ENCODE data around the gene RBM20.

The RBM20 gene

GRCh38 chr10:110876000-110876399 is 231.9 kb downstream of the RBM20 start:
- H3K4me3 ChIP-seq (ENCODE audit: low read depth, low read length) = no peak overlapping the region
- no peak for TF ChIP-seq CTCF (IDR thresholded peaks at IDR 0.05; ENCODE audit: low read depth, low read length)
- peaks cover 11% of the 10 kb centered on the region for H3K36me3 ChIP-seq
- no peak overlapping the region for H3K27ac ChIP-seq
- H3K9me3 ChIP-seq (ENCODE audit: severe bottlenecking) = no peaks in the 10 kb centered on the region
- H3K27me3 ChIP-seq (ENCODE audit: insufficient read depth, low read depth, severe bottlenecking) = no peaks in the 10 kb centered on the region
- DNase-seq = no peak

GRCh38 chr10:110876788-110877187 is 232.7 kb downstream of the RBM20 start:
- H3K36me3 ChIP-seq = peaks cover 18% of the 10 kb centered on the region
- H3K4me3 ChIP-seq (ENCODE audit: low read depth, low read length) = no peak overlapping the region
- H3K27ac ChIP-seq = no peak overlapping the region
- no peak for TF ChIP-seq CTCF (IDR thresholded peaks at IDR 0.05; ENCODE audit: low read depth, low read length)
- no peaks in the 10 kb centered on the region for H3K9me3 ChIP-seq (ENCODE audit: severe bottlenecking)
- no peaks in the 10 kb centered on the region for H3K27me3 ChIP-seq (ENCODE audit: insufficient read depth, low read depth, severe bottlenecking)
- DNase-seq = no peak

GRCh38 chr10:110880012-110880411 is 235.9 kb downstream of the RBM20 start:
- Histone ChIP-seq H3K27me3 (ENCODE audit: insufficient read depth, low read depth, severe bottlenecking) (no peaks in the 10 kb centered on the region), H3K27ac (no peak overlapping the region), H3K4me3 (ENCODE audit: low read depth, low read length) (no peak overlapping the region), H3K9me3 (ENCODE audit: severe bottlenecking) (no peaks in the 10 kb centered on the region), H3K36me3 (peaks cover 36% of the 10 kb centered on the region)
- no peak for DNase-seq
- TF ChIP-seq CTCF (IDR thresholded peaks at IDR 0.05; ENCODE audit: low read depth, low read length) = no peak

GRCh38 chr10:110881247-110881646 is 237.1 kb downstream of the RBM20 start:
- no peak overlapping the region for H3K27ac ChIP-seq
- H3K4me3 ChIP-seq (ENCODE audit: low read depth, low read length) = no peak overlapping the region
- H3K9me3 ChIP-seq (ENCODE audit: severe bottlenecking) = no peaks in the 10 kb centered on the region
- no peak for DNase-seq
- H3K27me3 ChIP-seq (ENCODE audit: insufficient read depth, low read depth, severe bottlenecking) = no peaks in the 10 kb centered on the region
- TF ChIP-seq CTCF (IDR thresholded peaks at IDR 0.05; ENCODE audit: low read depth, low read length) = no peak
- peaks cover 38% of the 10 kb centered on the region for H3K36me3 ChIP-seq

GRCh38 chr10:110881905-110882304 is 237.8 kb downstream of the RBM20 start:
- Histone ChIP-seq H3K36me3 (peaks cover 39% of the 10 kb centered on the region), H3K27ac (no peak overlapping the region), H3K27me3 (ENCODE audit: insufficient read depth, low read depth, severe bottlenecking) (no peaks in the 10 kb centered on the region), H3K9me3 (ENCODE audit: severe bottlenecking) (no peaks in the 10 kb centered on the region), H3K4me3 (ENCODE audit: low read depth, low read length) (no peak overlapping the region)
- no peak for TF ChIP-seq CTCF (IDR thresholded peaks at IDR 0.05; ENCODE audit: low read depth, low read length)
- DNase-seq = no peak

GRCh38 chr10:110883924-110884323 is 239.8 kb downstream of the RBM20 start:
- no peak for TF ChIP-seq CTCF (IDR thresholded peaks at IDR 0.05; ENCODE audit: low read depth, low read length)
- no peaks in the 10 kb centered on the region for H3K27me3 ChIP-seq (ENCODE audit: insufficient read depth, low read depth, severe bottlenecking)
- no peaks in the 10 kb centered on the region for H3K9me3 ChIP-seq (ENCODE audit: severe bottlenecking)
- DNase-seq = no peak
- H3K36me3 ChIP-seq = peaks cover 38% of the 10 kb centered on the region
- H3K4me3 ChIP-seq (ENCODE audit: low read depth, low read length) = no peak overlapping the region
- no peak overlapping the region for H3K27ac ChIP-seq

All from WERI-Rb-1 (cell line).